ENCODE results near the gene MTA3.

MTA3 gene

DNA sequence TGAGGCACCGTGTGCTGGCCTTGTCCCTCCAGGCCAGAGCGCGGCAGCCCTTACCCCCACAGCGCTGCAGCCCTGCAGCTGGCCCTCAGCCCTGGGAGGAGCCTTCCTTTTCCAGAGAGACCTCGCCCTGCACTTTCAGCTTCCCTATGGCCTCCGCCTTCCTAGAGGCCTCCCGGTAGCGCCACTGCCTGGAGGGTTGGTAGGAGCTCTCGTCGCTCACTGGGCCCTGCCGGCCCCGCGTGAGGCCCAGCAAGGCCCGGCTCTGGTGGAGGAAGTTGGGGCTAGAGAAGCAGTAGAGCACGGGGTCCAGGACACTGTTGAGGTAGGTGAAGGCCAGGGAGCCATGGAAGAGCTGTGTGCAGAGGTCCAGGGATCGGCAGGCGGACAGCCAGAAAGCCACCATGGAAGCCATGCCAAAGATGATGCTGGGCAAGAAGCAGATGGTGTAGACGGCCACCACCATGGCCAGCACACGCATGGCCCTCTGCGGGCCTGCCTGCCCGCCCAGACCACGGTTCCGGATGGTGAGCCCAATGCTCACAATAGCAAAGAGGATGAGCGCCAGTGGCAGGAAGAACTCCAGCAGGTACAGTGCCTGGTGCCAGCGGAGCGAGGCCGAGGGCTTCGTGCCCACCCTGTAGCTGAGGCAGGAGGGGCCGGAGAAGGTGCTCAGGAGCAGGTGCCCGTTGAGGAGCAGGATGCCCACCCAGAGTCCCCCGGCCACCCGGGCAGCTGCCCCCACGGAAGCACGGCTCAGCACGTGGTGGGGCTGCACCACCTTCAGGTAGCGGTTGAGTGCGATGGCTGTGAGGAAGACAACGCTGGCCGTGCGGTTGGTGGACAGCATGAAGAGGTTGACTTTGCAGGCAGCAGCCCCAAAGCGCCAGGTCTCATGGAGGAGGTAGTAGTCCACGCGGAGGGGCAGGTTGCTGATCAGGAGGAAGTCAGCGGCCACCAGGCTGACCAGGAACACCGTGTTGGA lies 194.7 kb downstream of the MTA3 start:
- TF ChIP-seq GATA3 (IDR thresholded peaks at IDR 0.05; ENCODE audit: low read depth, low read length) (no peak), GATA2 (IDR thresholded peaks at IDR 0.05; ENCODE audit: low read depth, low read length) (no peak)

GRCh38 chr2:42764096-42764495 lies 195.7 kb downstream of the MTA3 start, which contains the start of gene OXER1:
Gene OXER1, minus strand, starts transcription at chr2:42764135. Its CDS starts 73 bp downstream, at chr2:42764062.
- TF ChIP-seq GATA2 (IDR thresholded peaks at IDR 0.05; ENCODE audit: low read depth, low read length) (no peak), GATA3 (IDR thresholded peaks at IDR 0.05; ENCODE audit: low read depth, low read length) (no peak)

DNA sequence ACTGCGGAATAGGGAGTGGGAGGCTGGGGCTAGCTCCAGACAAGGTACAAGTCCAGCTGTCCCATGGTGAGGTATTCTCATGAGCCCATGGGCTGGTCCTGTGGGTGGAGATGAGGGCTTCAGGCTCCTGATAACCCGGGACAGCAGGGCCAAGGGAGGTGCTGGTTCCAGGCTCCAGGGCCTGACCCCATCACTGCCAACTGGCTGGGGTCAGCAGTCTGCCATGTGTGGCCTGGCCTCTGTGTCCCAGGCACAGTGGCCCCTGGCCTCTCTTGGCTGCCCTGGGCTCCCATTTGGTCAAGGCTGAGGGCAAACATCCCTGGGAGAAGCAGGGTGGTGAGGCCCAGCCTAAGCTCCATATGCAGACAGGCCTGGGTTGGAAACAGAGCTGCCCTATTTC lies 196.5 kb downstream of the MTA3 start:
- TF ChIP-seq GATA3 (IDR thresholded peaks at IDR 0.05; ENCODE audit: low read depth, low read length): no peak
- no peak for TF ChIP-seq GATA2 (IDR thresholded peaks at IDR 0.05; ENCODE audit: low read depth, low read length)

GRCh38 chr2:42765686-42766085 lies 197.3 kb downstream of the MTA3 start:
- TF ChIP-seq GATA2 (IDR thresholded peaks at IDR 0.05; ENCODE audit: low read depth, low read length) (no peak), GATA3 (IDR thresholded peaks at IDR 0.05; ENCODE audit: low read depth, low read length) (no peak)

- TF ChIP-seq GATA2 (IDR thresholded peaks at IDR 0.05; ENCODE audit: low read depth, low read length): no peak
- TF ChIP-seq GATA3 (IDR thresholded peaks at IDR 0.05; ENCODE audit: low read depth, low read length): no peak
These were observed 198.9 kb downstream of the MTA3 start for GRCh38 chr2:42767080-42767898.

DNA sequence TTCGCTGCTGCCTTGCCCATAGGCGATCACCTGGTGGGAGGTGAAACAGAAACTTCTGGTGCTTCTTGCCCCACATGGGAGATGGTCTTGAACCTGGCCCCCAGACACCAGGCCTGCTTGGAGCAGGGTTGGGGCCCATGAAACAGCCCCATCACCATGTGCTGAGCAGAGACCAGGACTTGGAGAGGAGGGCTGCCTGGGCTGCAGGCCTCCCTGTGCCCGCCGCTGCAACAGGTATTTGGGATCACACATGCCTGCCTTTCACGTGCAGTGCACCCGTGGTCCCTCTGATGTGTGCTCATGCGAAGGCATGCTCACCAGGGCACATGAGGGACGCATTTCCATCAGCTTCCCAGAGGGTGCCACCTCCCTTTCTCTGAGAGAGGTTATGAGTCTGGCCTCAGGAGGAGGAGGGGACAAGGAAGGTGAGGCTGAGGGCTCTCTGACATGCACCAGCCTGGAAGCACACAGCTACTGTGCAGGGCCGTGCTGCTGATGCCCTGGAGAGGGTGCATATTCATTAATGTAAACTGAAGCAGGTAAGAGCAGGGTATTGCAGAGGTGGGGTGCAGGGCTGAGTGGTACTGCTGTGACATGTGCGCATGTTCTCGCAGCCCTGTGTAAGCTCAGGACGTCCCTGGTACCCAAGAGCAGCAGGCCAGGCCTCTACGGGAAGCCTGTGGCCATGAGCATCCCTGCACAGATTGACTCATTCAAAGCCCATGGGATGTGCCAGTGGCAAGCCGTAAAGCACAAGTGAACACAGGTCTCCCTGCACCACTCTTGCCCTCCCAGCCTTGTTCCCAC lies 199.7 kb downstream of the MTA3 start:
- no peak for TF ChIP-seq GATA2 (IDR thresholded peaks at IDR 0.05; ENCODE audit: low read depth, low read length)
- no peak for TF ChIP-seq GATA3 (IDR thresholded peaks at IDR 0.05; ENCODE audit: low read depth, low read length)

- TF ChIP-seq GATA3 (IDR thresholded peaks at IDR 0.05; ENCODE audit: low read depth, low read length): no peak
- no peak for TF ChIP-seq GATA2 (IDR thresholded peaks at IDR 0.05; ENCODE audit: low read depth, low read length)
These were observed 200.3 kb downstream of the MTA3 start for GRCh38 chr2:42768706-42769256.

- TF ChIP-seq GATA2 (IDR thresholded peaks at IDR 0.05; ENCODE audit: low read depth, low read length) (no peak), GATA3 (IDR thresholded peaks at IDR 0.05; ENCODE audit: low read depth, low read length) (no peak)
These were observed 201.3 kb downstream of the MTA3 start for GRCh38 chr2:42769583-42770287.

GRCh38 chr2:42770288-42771131 lies 202.1 kb downstream of the MTA3 start:
- TF ChIP-seq GATA2 (IDR thresholded peaks at IDR 0.05; ENCODE audit: low read depth, low read length) (no peak), GATA3 (IDR thresholded peaks at IDR 0.05; ENCODE audit: low read depth, low read length) (no peak)

DNA sequence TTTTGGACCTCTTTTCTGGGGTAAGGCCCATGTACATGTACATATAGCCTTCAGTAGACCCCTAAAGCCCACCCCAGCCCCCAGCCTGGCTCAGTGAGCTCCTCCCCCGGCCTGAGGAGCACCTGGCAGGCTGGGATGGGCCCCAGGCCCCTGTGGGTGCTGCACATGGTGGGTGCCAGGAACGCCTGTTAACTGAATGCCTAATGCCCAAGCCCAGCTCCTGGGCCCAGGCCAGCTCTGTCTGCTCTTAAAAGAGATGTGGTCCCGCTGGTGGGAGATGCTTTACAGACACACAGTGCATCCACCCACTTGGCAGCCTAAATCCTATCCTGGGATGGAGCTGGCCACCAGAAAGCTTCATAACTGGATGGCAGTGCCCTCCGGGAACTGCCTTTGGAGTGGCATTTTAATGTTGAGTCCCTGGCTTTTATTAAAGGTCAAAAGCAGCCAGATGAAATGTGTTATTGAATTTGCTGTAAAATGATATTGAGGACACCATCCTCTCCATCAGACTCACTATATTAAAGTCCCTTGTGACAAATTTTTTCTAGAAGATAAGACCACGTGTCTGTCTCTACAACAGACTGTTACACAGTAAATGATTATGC lies 203.2 kb downstream of the MTA3 start:
- TF ChIP-seq GATA3 (IDR thresholded peaks at IDR 0.05; ENCODE audit: low read depth, low read length) (no peak), GATA2 (IDR thresholded peaks at IDR 0.05; ENCODE audit: low read depth, low read length) (no peak)

DNA sequence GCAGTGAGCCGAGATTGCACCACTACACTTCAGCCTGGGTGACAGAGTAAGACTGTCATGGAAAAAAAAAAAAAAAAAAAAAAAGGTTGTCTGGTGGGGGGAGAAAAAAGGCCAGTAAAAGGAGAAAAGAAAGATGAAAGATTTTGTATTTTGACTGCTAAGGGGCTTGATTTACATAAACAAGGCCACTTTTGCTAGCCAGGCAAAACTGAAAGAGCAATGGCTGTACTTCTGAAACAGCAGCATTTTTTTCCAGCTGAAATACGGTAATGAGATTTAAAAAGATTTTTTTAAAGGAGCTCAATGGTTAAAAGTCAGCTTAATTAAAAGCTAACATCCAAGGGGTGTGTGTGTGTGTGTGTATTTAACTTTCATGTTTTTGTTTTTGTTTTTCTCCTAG lies 206.8 kb downstream of the MTA3 start:
- TF ChIP-seq GATA2 (IDR thresholded peaks at IDR 0.05; ENCODE audit: low read depth, low read length): no peak
- TF ChIP-seq GATA3 (IDR thresholded peaks at IDR 0.05; ENCODE audit: low read depth, low read length): no peak

GRCh38 chr2:42775810-42776209 lies 207.4 kb downstream of the MTA3 start:
- no peak for TF ChIP-seq GATA3 (IDR thresholded peaks at IDR 0.05; ENCODE audit: low read depth, low read length)
- no peak for TF ChIP-seq GATA2 (IDR thresholded peaks at IDR 0.05; ENCODE audit: low read depth, low read length)
